OCI-LY7 (cell line): ENCODE results near the gene GBA3.

Experiments used
- CTCF ChIP-seq: fragments of 200-600 bp; sonication (generic); conservative IDR thresholded peaks from 2 replicates; pipeline ENCODE4 v1.5.1; 2014; ENCODE audit warnings: mild to moderate bottlenecking, antibody characterized with exemption, low read length, moderate library complexity, mixed read lengths
- EZH2phosphoT487 ChIP-seq: fragments of 200-600 bp; sonication (generic); IDR thresholded peaks from 2 replicates; pipeline ENCODE4 v1.6.1; 2018; ENCODE audit warnings: low read depth, borderline replicate concordance, mild to moderate bottlenecking, mixed run types, antibody characterized with exemption, low read length, moderate library complexity, mixed read lengths

DNA sequence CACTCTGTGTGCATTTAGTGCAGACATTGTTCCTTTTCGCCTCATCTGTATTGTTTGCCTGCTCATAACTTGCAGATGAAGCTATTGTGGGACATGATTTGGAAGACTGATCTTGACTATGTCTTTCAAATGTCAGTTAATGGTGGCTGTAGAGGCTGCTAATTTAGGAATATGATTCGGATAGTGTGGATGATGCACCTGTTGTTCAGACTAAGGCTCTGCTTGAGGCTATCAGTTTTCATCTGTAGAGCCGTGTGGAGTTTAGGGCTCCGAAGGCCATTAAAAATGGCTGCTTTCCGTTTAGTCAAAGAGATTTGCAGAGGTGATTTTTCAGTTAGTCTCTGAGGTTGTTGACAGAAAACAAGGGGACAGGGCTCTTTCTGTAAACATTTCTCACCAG, 102.0 kb downstream of the GBA3 start:
- no peak for TF ChIP-seq CTCF
- TF ChIP-seq EZH2phosphoT487, result no peak
